Measurements from ENCODE around the gene FCRL3.

DNA sequence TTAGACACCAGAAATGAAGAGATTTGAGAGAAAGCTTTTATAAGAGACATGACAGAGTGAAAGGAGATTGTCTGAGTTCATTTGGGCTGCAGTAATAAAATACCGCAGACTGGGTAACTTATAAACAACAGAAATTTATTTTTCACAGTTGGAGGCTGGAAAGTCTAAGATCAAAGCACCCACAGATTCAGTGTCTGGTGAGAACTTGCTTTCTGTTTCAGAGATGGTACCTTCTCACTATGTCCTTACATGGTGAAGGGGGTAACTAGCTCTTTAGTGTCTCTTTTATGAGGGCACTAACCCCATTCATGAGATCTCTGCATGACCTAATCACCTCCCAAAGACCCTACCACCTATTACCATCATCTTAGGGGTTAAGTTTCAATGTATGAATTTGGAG, 71.8 kb downstream of the FCRL3 start:
- TF ChIP-seq, protein P1, sequence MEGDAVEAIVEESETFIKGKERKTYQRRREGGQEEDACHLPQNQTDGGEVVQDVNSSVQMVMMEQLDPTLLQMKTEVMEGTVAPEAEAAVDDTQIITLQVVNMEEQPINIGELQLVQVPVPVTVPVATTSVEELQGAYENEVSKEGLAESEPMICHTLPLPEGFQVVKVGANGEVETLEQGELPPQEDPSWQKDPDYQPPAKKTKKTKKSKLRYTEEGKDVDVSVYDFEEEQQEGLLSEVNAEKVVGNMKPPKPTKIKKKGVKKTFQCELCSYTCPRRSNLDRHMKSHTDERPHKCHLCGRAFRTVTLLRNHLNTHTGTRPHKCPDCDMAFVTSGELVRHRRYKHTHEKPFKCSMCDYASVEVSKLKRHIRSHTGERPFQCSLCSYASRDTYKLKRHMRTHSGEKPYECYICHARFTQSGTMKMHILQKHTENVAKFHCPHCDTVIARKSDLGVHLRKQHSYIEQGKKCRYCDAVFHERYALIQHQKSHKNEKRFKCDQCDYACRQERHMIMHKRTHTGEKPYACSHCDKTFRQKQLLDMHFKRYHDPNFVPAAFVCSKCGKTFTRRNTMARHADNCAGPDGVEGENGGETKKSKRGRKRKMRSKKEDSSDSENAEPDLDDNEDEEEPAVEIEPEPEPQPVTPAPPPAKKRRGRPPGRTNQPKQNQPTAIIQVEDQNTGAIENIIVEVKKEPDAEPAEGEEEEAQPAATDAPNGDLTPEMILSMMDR (IDR thresholded peaks at IDR 0.05), result no peak
- TF ChIP-seq POLR2A (IDR thresholded peaks at IDR 0.05), result no peak

All from lower leg skin (tissue), 3 donors.